Suprapubic skin (tissue), 4 donors: ENCODE data around the gene FOXN1.

Experiments
- EP300 ChIP-seq: sonication (generic); formaldehyde crosslinking; IDR thresholded peaks from one replicate; pipeline ENCODE4 v1.6.1; 2017; ENCODE audit warnings: antibody characterized with exemption
- POLR2A ChIP-seq, 2 donors: fragments of 450-650 bp; IDR thresholded peaks; one replicate each; pipeline ENCODE4 v1.6.1; 2017; ENCODE audit warnings: antibody characterized with exemption in 2 of 2, mild to moderate bottlenecking in 2 of 2, moderate library complexity in 2 of 2
- POLR2AphosphoS5 ChIP-seq, 3 donors: sonication (generic); formaldehyde crosslinking; IDR thresholded peaks; one replicate each; pipeline ENCODE4 v1.6.1; 2017; ENCODE audit warnings: antibody characterized with exemption in 3 of 3
- TF ChIP-seq, protein P1 (sequence below), 2 donors: fragments of 200-600 bp in 1 of 2; fragments of 450-650 bp in 1 of 2; sonication (generic) in 1 of 2; IDR thresholded peaks; one replicate each; pipeline ENCODE4 v1.5.1; 2016 to 2019; ENCODE audit warnings: antibody characterized with exemption in 2 of 2, mild to moderate bottlenecking in 1 of 2, moderate library complexity in 1 of 2

DNA sequence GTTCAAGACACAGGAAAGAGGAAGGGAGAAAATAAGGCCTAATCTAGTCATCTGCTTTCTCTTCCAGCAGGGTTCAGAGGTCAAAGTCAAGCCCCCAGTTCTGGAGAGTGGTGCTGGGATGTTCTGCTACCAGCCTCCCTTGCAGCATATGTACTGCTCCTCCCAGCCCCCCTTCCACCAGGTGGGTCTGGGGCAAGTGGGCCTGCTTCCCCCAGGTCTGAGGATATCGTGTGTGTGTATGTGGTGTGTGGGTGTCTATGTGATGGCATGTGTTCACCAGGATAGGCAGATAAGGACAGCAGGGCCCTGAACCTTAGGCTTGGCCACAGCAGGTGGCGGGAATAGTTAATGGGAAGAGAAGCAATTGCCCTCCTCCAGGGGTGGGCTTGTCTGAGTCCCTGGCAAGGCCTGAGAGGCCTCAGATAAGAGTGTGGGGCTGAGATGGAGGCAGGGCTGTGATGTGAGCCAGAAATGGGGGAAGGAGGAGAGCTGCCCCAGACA, 21.1 kb downstream of the FOXN1 start:
- TF ChIP-seq, protein P1, sequence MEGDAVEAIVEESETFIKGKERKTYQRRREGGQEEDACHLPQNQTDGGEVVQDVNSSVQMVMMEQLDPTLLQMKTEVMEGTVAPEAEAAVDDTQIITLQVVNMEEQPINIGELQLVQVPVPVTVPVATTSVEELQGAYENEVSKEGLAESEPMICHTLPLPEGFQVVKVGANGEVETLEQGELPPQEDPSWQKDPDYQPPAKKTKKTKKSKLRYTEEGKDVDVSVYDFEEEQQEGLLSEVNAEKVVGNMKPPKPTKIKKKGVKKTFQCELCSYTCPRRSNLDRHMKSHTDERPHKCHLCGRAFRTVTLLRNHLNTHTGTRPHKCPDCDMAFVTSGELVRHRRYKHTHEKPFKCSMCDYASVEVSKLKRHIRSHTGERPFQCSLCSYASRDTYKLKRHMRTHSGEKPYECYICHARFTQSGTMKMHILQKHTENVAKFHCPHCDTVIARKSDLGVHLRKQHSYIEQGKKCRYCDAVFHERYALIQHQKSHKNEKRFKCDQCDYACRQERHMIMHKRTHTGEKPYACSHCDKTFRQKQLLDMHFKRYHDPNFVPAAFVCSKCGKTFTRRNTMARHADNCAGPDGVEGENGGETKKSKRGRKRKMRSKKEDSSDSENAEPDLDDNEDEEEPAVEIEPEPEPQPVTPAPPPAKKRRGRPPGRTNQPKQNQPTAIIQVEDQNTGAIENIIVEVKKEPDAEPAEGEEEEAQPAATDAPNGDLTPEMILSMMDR (IDR thresholded peaks at IDR 0.05), result no peak
- no peak for TF ChIP-seq EP300
- TF ChIP-seq POLR2AphosphoS5 (IDR thresholded peaks at IDR 0.05), result no peak
- TF ChIP-seq POLR2A (IDR thresholded peaks at IDR 0.05), result no peak
